Neural progenitor cell (in vitro differentiated cells): ENCODE results near the gene IFI6. TPM values are rescaled to one million over a fixed set of nuclear protein-coding genes. Genes with fewer than 3 reads are reported as not detected.

Experiments used
- DNase-seq: peaks from one replicate; pipeline ENCODE4 v3.0.0-alpha.2; 2016; ENCODE audit warnings: low spot score
- H2AFZ ChIP-seq: fragments of 200-600 bp; sonication (generic); replicated peaks from 2 replicates; pipeline ENCODE4 v1.6.1; 2016; ENCODE audit warnings: antibody characterized with exemption
- H3F3A ChIP-seq: fragments of 200-600 bp; sonication (generic); 2 replicates; pipeline ENCODE4 v1.6.1; 2016; ENCODE audit warnings: antibody characterized with exemption, low read depth
- H3K27ac ChIP-seq: fragments of 200-600 bp; sonication (generic); 2 replicates; pipeline ENCODE4 v1.5.1; 2016; ENCODE audit warnings: mild to moderate bottlenecking
- H3K27me3 ChIP-seq: fragments of 200-600 bp; sonication (generic); 2 replicates; pipeline ENCODE4 v1.6.1; 2016; ENCODE audit warnings: mild to moderate bottlenecking, moderate library complexity
- H3K36me3 ChIP-seq: fragments of 200-600 bp; sonication (generic); 2 replicates; pipeline ENCODE4 v1.5.1; 2016
- H3K4me1 ChIP-seq: fragments of 200-600 bp; sonication (generic); 2 replicates; pipeline ENCODE4 v1.6.1; 2016; ENCODE audit warnings: mixed run types
- H3K4me2 ChIP-seq: fragments of 200-600 bp; sonication (generic); 2 replicates; pipeline ENCODE4 v1.6.1; 2016
- H3K4me3 ChIP-seq: fragments of 200-600 bp; sonication (generic); 2 replicates; pipeline ENCODE4 v1.5.1; 2016
- H3K79me2 ChIP-seq: fragments of 200-600 bp; sonication (generic); 2 replicates; pipeline ENCODE4 v1.6.1; 2016; ENCODE audit warnings: low read depth
- H3K9ac ChIP-seq: fragments of 200-600 bp; sonication (generic); 2 replicates; pipeline ENCODE4 v1.6.1; 2016
- H3K9me3 ChIP-seq: fragments of 200-600 bp; sonication (generic); 2 replicates; pipeline ENCODE4 v1.5.1; 2016; ENCODE audit warnings: low read depth
- H4K20me1 ChIP-seq: fragments of 200-600 bp; sonication (generic); 2 replicates; pipeline ENCODE4 v1.6.1; 2016; ENCODE audit warnings: low read depth
- H3K27ac Mint-ChIP-seq: 3 replicates; pipeline ENCODE4 v1.8.0; 2021; ENCODE audit warnings: mixed read lengths
- H3K27me3 Mint-ChIP-seq: 2 replicates; pipeline ENCODE4 v1.8.0; 2022; ENCODE audit warnings: low read depth, mild to moderate bottlenecking, inconsistent platforms, moderate library complexity, mixed read lengths; ENCODE audit not compliant: insufficient read depth
- H3K36me3 Mint-ChIP-seq: 3 replicates; pipeline ENCODE4 v1.8.0; 2021; ENCODE audit warnings: mixed read lengths
- H3K4me1 Mint-ChIP-seq: 3 replicates; pipeline ENCODE4 v1.8.0; 2021; ENCODE audit warnings: mixed read lengths
- H3K4me3 Mint-ChIP-seq: 3 replicates; pipeline ENCODE4 v1.8.0; 2021; ENCODE audit warnings: mild to moderate bottlenecking, moderate library complexity, mixed read lengths
- H3K9me3 Mint-ChIP-seq: 3 replicates; pipeline ENCODE4 v1.8.0; 2020; ENCODE audit warnings: mixed read lengths
- EZH2 ChIP-seq: fragments of 200-600 bp; sonication (generic); IDR thresholded peaks from 2 replicates; pipeline ENCODE4 v1.6.1; 2017; ENCODE audit warnings: antibody characterized with exemption, mild to moderate bottlenecking, moderate library complexity
- EZH2phosphoT487 ChIP-seq: fragments of 200-600 bp; sonication (generic); IDR thresholded peaks from 2 replicates; pipeline ENCODE4 v1.6.1; 2017; ENCODE audit warnings: antibody characterized with exemption
- total RNA-seq: library from RNA; depleted of rRNA; stranded (reverse); fragments of >200 nt; gene quantifications from 2 replicates; pipeline ENCODE4 v1.2.3, GENCODE V29; 2015; ENCODE audit warnings: low replicate concordance
- TF ChIP-seq, protein P1 (sequence below): fragments of 200-600 bp; sonication (generic); IDR thresholded peaks from 2 replicates; pipeline ENCODE4 v1.5.1; 2017; ENCODE audit warnings: antibody characterized with exemption, mild to moderate bottlenecking

The IFI6 gene
- total RNA-seq, 1 donor from 2014 or later, result 2.4 TPM

DNA sequence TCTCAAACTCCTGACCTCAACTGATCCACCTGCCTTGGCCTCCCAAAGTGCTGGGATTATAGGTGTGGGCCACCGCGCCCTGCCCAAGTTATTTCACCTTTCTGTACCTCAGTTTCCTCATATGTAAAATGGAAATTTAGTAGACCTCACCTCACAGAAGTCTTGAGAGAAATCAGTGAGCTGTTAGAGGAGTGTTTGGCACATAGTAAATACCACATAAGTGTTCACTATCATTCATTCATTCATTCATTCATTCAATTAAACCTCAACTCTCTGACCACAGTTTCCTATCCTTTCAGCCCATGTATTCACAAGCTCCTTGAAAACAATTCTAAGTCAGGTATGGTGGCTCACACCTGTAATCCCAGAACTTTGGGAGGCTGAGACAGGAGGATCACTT is 33.2 kb downstream of the IFI6 start:
- Histone ChIP-seq H3K4me2 (no peak overlapping the region), H2AFZ (no peak overlapping the region), H3K9me3 (no peaks in the 10 kb centered on the region), H4K20me1 (no peaks in the 10 kb centered on the region), H3K4me3 (no peak overlapping the region), H3K9ac (no peak overlapping the region), H3F3A (no peaks in the 10 kb centered on the region), H3K4me1 (peaks cover 4% of the 10 kb centered on the region), H3K27ac (no peak overlapping the region), H3K27me3 (peaks cover 23% of the 10 kb centered on the region), H3K36me3 (no peaks in the 10 kb centered on the region), H3K79me2 (no peaks in the 10 kb centered on the region)
- no peak for DNase-seq
- no peaks in the 10 kb centered on the region for H3K36me3 Mint-ChIP-seq
- H3K4me1 Mint-ChIP-seq, result peaks cover 24% of the 10 kb centered on the region
- H3K9me3 Mint-ChIP-seq, result no peaks in the 10 kb centered on the region
- H3K4me3 Mint-ChIP-seq, result no peak overlapping the region
- no peak overlapping the region for H3K27ac Mint-ChIP-seq
- peaks cover 15% of the 10 kb centered on the region for H3K27me3 Mint-ChIP-seq
- TF ChIP-seq, protein P1, sequence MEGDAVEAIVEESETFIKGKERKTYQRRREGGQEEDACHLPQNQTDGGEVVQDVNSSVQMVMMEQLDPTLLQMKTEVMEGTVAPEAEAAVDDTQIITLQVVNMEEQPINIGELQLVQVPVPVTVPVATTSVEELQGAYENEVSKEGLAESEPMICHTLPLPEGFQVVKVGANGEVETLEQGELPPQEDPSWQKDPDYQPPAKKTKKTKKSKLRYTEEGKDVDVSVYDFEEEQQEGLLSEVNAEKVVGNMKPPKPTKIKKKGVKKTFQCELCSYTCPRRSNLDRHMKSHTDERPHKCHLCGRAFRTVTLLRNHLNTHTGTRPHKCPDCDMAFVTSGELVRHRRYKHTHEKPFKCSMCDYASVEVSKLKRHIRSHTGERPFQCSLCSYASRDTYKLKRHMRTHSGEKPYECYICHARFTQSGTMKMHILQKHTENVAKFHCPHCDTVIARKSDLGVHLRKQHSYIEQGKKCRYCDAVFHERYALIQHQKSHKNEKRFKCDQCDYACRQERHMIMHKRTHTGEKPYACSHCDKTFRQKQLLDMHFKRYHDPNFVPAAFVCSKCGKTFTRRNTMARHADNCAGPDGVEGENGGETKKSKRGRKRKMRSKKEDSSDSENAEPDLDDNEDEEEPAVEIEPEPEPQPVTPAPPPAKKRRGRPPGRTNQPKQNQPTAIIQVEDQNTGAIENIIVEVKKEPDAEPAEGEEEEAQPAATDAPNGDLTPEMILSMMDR, result no peak
- no peak for TF ChIP-seq EZH2
- TF ChIP-seq EZH2phosphoT487, result no peak

DNA sequence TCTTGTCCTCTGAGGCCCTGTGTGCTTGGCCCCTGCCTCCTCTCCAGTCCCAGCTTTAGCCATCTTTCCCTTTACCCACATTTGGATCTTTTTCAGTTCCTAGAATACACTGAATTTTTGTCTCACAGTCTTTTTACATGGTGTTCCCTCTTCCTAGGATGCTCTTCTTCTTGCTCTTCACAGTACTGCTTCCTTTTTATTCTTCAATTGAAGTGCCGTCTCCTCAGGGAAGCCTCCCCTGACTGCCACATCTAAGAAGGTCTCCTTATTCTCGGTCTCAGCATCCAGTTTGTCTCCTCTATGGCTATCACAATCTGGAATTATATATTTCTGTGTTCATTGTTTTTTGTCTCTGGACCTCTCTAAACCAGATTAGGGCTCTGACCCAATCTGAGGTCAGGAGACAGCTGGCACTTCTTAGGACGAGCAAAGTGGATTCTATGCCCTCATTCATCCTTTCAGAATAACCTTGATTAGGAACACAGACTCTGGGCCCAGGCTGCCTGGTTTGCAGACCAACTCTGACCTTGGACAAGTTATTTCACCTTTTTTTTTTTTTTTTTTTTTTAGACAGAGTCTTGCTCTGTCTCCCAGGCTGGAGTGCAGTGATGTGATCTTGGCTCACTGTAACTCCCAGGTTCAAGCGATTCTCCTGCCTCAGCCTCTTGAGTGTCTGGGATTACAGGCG is 33.8 kb downstream of the IFI6 start:
- H3K27me3 Mint-ChIP-seq, result peaks cover 15% of the 10 kb centered on the region
- no peaks in the 10 kb centered on the region for H3K79me2 ChIP-seq

DNA sequence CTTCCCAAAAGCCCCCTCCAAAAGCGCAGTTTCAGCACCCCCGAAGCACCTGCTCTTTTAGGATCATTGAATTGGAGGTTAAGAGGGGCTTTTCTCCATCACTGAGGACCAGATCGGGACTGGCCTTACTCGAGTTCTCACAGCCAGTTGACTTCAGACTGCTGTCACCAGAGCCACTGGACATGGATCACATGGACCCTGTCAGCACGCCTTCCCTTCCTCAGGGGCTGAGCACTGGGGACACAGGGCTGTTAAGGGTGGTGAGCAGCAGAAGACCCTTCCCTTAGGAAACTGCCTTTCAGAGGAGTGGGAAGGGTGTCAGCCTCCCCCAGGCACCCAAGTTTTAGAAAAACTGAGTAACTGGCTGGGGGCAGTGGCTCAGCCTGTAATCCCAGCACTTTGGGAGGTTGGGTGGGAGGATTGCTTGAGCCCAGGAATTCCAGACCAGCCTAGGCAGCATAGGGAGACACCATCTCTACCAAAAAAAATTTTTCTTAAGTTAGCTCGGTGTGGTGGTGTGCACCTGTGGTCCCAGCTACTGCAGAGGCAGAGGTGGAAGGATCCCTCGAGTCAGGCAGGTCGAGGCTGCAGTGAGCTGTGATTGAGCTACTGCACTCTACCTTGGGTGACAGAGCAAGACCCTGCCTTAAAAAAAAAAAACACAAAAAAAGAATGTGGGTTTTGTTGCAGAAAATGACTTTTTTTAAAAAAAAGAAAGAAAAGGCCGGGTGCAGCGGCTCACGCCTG is 36.4 kb downstream of the IFI6 start:
- no peaks in the 10 kb centered on the region for H3K9me3 Mint-ChIP-seq
- Histone ChIP-seq H3K27me3 (peaks cover 52% of the 10 kb centered on the region), H3K36me3 (no peaks in the 10 kb centered on the region), H3K9me3 (no peaks in the 10 kb centered on the region), H3K4me1 (peaks cover 4% of the 10 kb centered on the region), H3K27ac (no peak overlapping the region), H3F3A (no peaks in the 10 kb centered on the region), H3K4me3 (no peak overlapping the region), H3K79me2 (no peaks in the 10 kb centered on the region), H3K4me2 (no peak overlapping the region), H2AFZ (no peak overlapping the region), H4K20me1 (no peaks in the 10 kb centered on the region), H3K9ac (no peak overlapping the region)
- H3K4me1 Mint-ChIP-seq, result peaks cover 47% of the 10 kb centered on the region
- H3K4me3 Mint-ChIP-seq, result peak overlapping the region; percentile 64
- peak overlapping the region; percentile 76 for H3K27ac Mint-ChIP-seq
- H3K27me3 Mint-ChIP-seq, result peaks cover 20% of the 10 kb centered on the region
- DNase-seq, result no peak
- no peaks in the 10 kb centered on the region for H3K36me3 Mint-ChIP-seq
- TF ChIP-seq EZH2phosphoT487, result no peak
- no peak for TF ChIP-seq EZH2
- TF ChIP-seq, protein P1, result no peak

More for the DNA sequence above, 33.8 kb downstream of the IFI6 start:
- no peak overlapping the region for H3K27ac ChIP-seq
- H3K9me3 ChIP-seq, result no peaks in the 10 kb centered on the region
- H4K20me1 ChIP-seq, result no peaks in the 10 kb centered on the region
- H3K36me3 ChIP-seq, result no peaks in the 10 kb centered on the region
- H3K27me3 ChIP-seq, result peaks cover 29% of the 10 kb centered on the region
- no peak overlapping the region for H3K4me3 Mint-ChIP-seq
- H3K9me3 Mint-ChIP-seq, result no peaks in the 10 kb centered on the region
- no peak overlapping the region for H3K4me3 ChIP-seq
- peak overlapping the region; percentile 1 for H3K27ac Mint-ChIP-seq
- peaks cover 25% of the 10 kb centered on the region for H3K4me1 Mint-ChIP-seq
- no peak for DNase-seq
- TF ChIP-seq EZH2 (no peak), EZH2phosphoT487 (no peak)
- TF ChIP-seq, protein P1, result no peak
- H3F3A ChIP-seq, result no peaks in the 10 kb centered on the region
- H3K36me3 Mint-ChIP-seq, result no peaks in the 10 kb centered on the region
- no peak overlapping the region for H2AFZ ChIP-seq
- no peak overlapping the region for H3K4me2 ChIP-seq
- peaks cover 4% of the 10 kb centered on the region for H3K4me1 ChIP-seq
- no peak overlapping the region for H3K9ac ChIP-seq
